Gastroesophageal sphincter (tissue), 4 donors: ENCODE data around the gene NFKBIE. TPM values are rescaled to one million over a fixed set of nuclear protein-coding genes. Genes with fewer than 3 reads are reported as not detected.

Source experiments
- ATAC-seq: fragments of 150-250 bp; one replicate; pipeline ENCODE4 v1.9.1; 2016; ENCODE audit warnings: mild to moderate bottlenecking, moderate library complexity
- H3K27ac ChIP-seq, 4 donors: fragments of 200-600 bp; sonication (generic) in 3 of 4; 1 replicate in 3 of 4; 2 replicates in 1 of 4; pipeline ENCODE4 v1.5.1; 2016 to 2019
- H3K27me3 ChIP-seq: fragments of 200-600 bp; sonication (generic); one replicate; pipeline ENCODE4 v1.5.1; 2019
- H3K36me3 ChIP-seq, 2 donors: fragments of 200-600 bp; sonication (generic); one replicate each; pipeline ENCODE4 v1.5.1; 2019; ENCODE audit warnings: control low read depth in 1 of 2
- H3K4me1 ChIP-seq, 3 donors: fragments of 200-600 bp; sonication (generic); 1 replicate in 2 of 3; 2 replicates in 1 of 3; pipeline ENCODE4 v1.5.1; 2016 to 2019; ENCODE audit warnings: control low read depth in 2 of 3
- H3K4me3 ChIP-seq, 2 donors: fragments of 200-600 bp; sonication (generic); one replicate each; pipeline ENCODE4 v1.5.1; 2019; ENCODE audit warnings: mild to moderate bottlenecking in 1 of 2, moderate library complexity in 1 of 2
- H3K9me3 ChIP-seq, 3 donors: fragments of 200-600 bp; sonication (generic); one replicate each; pipeline ENCODE4 v1.5.1; 2017 to 2019; ENCODE audit warnings: control low read depth in 2 of 3
- EP300 ChIP-seq: sonication (generic); formaldehyde crosslinking; IDR thresholded peaks from one replicate; pipeline ENCODE4 v1.6.1; 2017; ENCODE audit warnings: antibody characterized with exemption, mild to moderate bottlenecking
- POLR2A ChIP-seq, 2 donors: fragments of 450-650 bp; IDR thresholded peaks; one replicate each; pipeline ENCODE4 v1.6.1; 2017; ENCODE audit warnings: antibody characterized with exemption in 2 of 2, mild to moderate bottlenecking in 2 of 2, moderate library complexity in 1 of 2
- POLR2AphosphoS5 ChIP-seq: sonication (generic); formaldehyde crosslinking; IDR thresholded peaks from one replicate; pipeline ENCODE4 v1.6.1; 2017; ENCODE audit warnings: antibody characterized with exemption
- WGBS, 2 donors: methylation state at CpG; one replicate each; pipeline ENCODE4 v1.1.5; 2018; ENCODE audit warnings: low coverage in 1 of 2; 5-methylcytosine and 5-hydroxymethylcytosine counted together
- total RNA-seq, 4 donors: library from RNA; depleted of rRNA; stranded (reverse); fragments of >200 nt; gene quantifications; one replicate each; pipeline ENCODE4 v1.1.0, GENCODE V29; 2016
- TF ChIP-seq, protein P1 (sequence below), 4 experiments: fragments of 200-600 bp in 2 of 4; fragments of 450-650 bp in 2 of 4; sonication (generic) in 1 of 4; IDR thresholded peaks; one replicate each; pipeline ENCODE4 v1.5.1; 2017 to 2019; ENCODE audit warnings: antibody characterized with exemption in 4 of 4, mild to moderate bottlenecking in 2 of 4, moderate library complexity in 2 of 4

The NFKBIE gene
- total RNA-seq, 4 donors from 2014 or later: 4.2 to 13.4 (median 5.7) TPM

DNA sequence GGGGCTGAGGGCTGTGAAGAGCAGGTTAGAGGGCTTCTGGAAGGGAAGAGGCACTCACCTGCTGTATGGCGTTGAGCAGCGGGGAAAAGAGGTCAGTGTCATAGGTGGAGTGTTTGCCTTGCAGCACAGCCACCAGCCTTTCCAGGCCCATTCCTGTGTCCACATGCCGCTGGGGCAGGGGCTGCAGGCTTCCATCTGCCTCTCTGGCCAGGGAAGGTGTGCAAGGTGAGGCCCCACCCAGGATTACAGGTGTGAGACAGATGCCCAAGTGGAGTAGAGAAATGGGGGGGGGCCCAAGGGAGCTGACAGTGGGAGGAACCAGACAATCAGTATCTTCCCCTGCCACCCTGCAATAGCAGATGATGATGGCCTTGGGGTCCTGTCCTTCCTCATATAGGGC lies 44.9 kb upstream of the NFKBIE start:
- no peak overlapping the region for H3K4me3 ChIP-seq
- WGBS, 2 donors: 83% methylated on average over 2 of the region's 3 CpGs; no CpG with 5 or more reads in 1 of the 2 donors
- no peaks in the 10 kb centered on the region for H3K27me3 ChIP-seq
- ATAC-seq: no peak
- no peak overlapping the region for H3K27ac ChIP-seq
- H3K36me3 ChIP-seq: peaks cover 0 to 65% of the 10 kb centered on the region in 2 donors
- H3K4me1 ChIP-seq: peaks cover 0 to 18% (median 6%) of the 10 kb centered on the region in 3 donors
- no peak for TF ChIP-seq EP300
- no peak for TF ChIP-seq POLR2AphosphoS5
- TF ChIP-seq, protein P1, sequence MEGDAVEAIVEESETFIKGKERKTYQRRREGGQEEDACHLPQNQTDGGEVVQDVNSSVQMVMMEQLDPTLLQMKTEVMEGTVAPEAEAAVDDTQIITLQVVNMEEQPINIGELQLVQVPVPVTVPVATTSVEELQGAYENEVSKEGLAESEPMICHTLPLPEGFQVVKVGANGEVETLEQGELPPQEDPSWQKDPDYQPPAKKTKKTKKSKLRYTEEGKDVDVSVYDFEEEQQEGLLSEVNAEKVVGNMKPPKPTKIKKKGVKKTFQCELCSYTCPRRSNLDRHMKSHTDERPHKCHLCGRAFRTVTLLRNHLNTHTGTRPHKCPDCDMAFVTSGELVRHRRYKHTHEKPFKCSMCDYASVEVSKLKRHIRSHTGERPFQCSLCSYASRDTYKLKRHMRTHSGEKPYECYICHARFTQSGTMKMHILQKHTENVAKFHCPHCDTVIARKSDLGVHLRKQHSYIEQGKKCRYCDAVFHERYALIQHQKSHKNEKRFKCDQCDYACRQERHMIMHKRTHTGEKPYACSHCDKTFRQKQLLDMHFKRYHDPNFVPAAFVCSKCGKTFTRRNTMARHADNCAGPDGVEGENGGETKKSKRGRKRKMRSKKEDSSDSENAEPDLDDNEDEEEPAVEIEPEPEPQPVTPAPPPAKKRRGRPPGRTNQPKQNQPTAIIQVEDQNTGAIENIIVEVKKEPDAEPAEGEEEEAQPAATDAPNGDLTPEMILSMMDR (IDR thresholded peaks at IDR 0.05): no peak
- no peak for TF ChIP-seq POLR2A (IDR thresholded peaks at IDR 0.05)
- H3K9me3 ChIP-seq: no peaks in the 10 kb centered on the region

DNA sequence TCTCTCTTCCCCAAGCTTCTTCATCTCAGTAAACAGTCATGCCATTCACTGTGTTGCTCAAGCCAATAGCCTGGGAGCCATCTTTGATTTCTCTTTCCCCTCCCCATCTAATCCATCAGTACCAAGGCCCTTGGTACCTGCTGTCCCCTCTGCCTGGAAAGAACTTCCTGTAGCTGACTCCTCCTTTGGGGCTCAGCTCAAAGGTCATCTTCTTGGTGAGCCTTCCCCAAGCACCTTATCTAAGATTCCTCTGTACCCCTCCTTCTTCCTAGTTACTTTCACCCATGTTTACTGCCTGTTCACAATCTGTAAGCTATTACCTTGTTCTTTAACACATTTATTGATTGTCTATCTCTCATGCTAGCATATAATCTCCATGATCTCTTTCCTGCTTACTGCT lies 44.3 kb upstream of the NFKBIE start:
- no peak for ATAC-seq
- Histone ChIP-seq H3K27me3 (no peaks in the 10 kb centered on the region), H3K4me1 (peaks cover 0 to 18% (median 6%) of the 10 kb centered on the region in 3 donors), H3K9me3 (no peaks in the 10 kb centered on the region), H3K4me3 (no peak overlapping the region), H3K36me3 (peaks cover 0 to 71% of the 10 kb centered on the region in 2 donors), H3K27ac (no peak overlapping the region)
- no peak for TF ChIP-seq POLR2A (IDR thresholded peaks at IDR 0.05)
- TF ChIP-seq, protein P1 (IDR thresholded peaks at IDR 0.05): no peak
- TF ChIP-seq EP300: no peak
- no peak for TF ChIP-seq POLR2AphosphoS5

DNA sequence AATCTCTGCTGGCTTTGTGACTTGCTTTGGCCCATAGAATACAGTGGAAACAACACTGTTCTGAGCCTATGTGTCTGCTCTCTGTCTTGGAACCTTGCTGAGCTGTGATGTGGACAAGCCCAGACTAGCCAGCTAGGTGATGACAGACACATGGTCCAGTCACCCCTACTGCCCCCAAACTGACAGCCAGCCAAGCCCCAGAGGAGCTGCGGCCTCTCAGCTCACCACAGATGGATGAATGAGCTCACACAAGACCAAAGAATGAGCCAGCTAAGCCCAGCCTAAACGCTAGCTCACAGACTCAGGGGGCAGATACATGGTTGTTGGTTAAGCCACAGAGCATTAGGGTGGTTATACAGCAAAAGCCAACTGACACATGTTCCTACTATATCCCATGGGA lies 43.7 kb upstream of the NFKBIE start:
- no peak overlapping the region for H3K4me3 ChIP-seq
- no CpG with 5 or more reads among the region's 2 CpGs for WGBS, 2 donors
- H3K9me3 ChIP-seq: no peaks in the 10 kb centered on the region
- peaks cover 0 to 18% (median 6%) of the 10 kb centered on the region in 3 donors for H3K4me1 ChIP-seq
- no peak for TF ChIP-seq POLR2AphosphoS5
- TF ChIP-seq EP300: no peak
- TF ChIP-seq POLR2A (IDR thresholded peaks at IDR 0.05): no peak
- TF ChIP-seq, protein P1 (IDR thresholded peaks at IDR 0.05): no peak
- no peak overlapping the region for H3K27ac ChIP-seq
- H3K36me3 ChIP-seq: peaks cover 0 to 76% of the 10 kb centered on the region in 2 donors
- H3K27me3 ChIP-seq: no peaks in the 10 kb centered on the region
- ATAC-seq: no peak

DNA sequence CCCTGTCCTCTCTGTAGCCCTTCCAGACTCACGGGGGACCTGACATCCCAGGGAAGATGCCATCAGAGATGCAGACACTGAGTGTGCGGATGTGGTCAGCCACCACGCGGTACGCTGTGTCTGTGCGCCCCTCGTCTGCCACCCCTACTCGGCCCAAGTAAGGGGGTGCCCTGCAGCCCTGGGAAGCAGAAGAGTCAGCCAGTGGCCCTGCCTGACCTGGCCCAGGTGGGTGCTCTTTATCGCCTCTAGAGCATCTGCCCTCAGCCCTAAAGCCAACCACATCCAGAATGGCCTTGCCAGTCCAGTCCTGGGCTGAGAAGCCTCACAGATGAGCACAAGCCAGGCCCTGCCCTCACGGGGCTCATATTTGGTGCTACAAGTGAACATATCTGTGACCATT lies 41.9 kb upstream of the NFKBIE start:
- Histone ChIP-seq H3K9me3 (no peaks in the 10 kb centered on the region), H3K4me3 (no peak overlapping the region), H3K36me3 (peaks cover 0 to 95% of the 10 kb centered on the region in 2 donors), H3K27me3 (no peaks in the 10 kb centered on the region), H3K4me1 (peaks cover 0 to 12% (median 4%) of the 10 kb centered on the region in 3 donors), H3K27ac (no peak overlapping the region)
- TF ChIP-seq EP300: no peak
- TF ChIP-seq, protein P1 (IDR thresholded peaks at IDR 0.05): no peak
- no peak for TF ChIP-seq POLR2A (IDR thresholded peaks at IDR 0.05)
- no peak for TF ChIP-seq POLR2AphosphoS5
- WGBS, 2 donors: 96% methylated on average over 4 of the region's 10 CpGs; no CpG with 5 or more reads in 1 of the 2 donors
- no peak for ATAC-seq

DNA sequence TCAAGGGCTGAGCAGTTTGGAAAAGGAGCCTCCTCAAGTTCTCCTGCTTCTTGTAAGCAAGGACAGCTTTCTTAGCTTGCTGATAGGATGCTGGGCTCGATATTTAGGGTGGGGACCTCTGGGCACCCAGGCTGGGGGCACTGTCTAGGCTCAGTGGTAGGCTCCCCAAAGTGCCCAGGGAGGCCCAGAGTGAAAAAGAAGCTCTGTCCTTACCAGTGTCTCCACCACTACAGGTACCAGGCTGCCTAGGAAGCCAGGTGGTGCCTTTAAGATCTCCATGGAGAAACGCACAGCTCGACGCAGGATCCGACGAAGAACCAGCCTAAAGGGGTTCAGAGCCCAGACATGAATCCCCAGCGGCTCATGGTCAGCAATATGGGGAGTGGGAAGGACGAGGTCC lies 41.4 kb upstream of the NFKBIE start:
- Histone ChIP-seq H3K36me3 (peaks cover 0 to 100% of the 10 kb centered on the region in 2 donors), H3K27me3 (no peaks in the 10 kb centered on the region), H3K9me3 (no peaks in the 10 kb centered on the region), H3K4me1 (peaks cover 0 to 7% (median 0%) of the 10 kb centered on the region in 3 donors), H3K27ac (no peak overlapping the region), H3K4me3 (no peak overlapping the region)
- TF ChIP-seq, protein P1 (IDR thresholded peaks at IDR 0.05): no peak
- no peak for TF ChIP-seq POLR2A (IDR thresholded peaks at IDR 0.05)
- no peak for TF ChIP-seq EP300
- TF ChIP-seq POLR2AphosphoS5: no peak
- ATAC-seq: no peak
- WGBS, 2 donors: 83 to 92% methylated on average over 5 to 6 of the region's 8 CpGs
